Mucosa of rectum (tissue), 2 donors: Measurements from ENCODE around the gene SLC13A2.

Source experiments
- H3K27ac ChIP-seq, 2 donors: one replicate each; pipeline ENCODE4 v1.7.0; 2013; ENCODE audit warnings: inconsistent platforms in 2 of 2, low read depth in 2 of 2, low read length in 2 of 2
- H3K27me3 ChIP-seq, 2 donors: one replicate each; pipeline ENCODE4 v1.7.0; 2013; ENCODE audit warnings: low read length in 2 of 2; ENCODE audit not compliant: control insufficient read depth in 2 of 2, insufficient read depth in 2 of 2
- H3K36me3 ChIP-seq, 2 donors: one replicate each; pipeline ENCODE4 v1.7.0; 2013; ENCODE audit warnings: low read length in 2 of 2; ENCODE audit not compliant: control insufficient read depth in 2 of 2, insufficient read depth in 2 of 2
- H3K4me1 ChIP-seq, 2 donors: one replicate each; pipeline ENCODE4 v1.7.0; 2013; ENCODE audit warnings: low read length in 2 of 2, mild to moderate bottlenecking in 1 of 2; ENCODE audit not compliant: control insufficient read depth in 2 of 2, insufficient read depth in 2 of 2
- H3K4me3 ChIP-seq, 2 donors: one replicate each; pipeline ENCODE4 v1.7.0; 2013; ENCODE audit warnings: low read length in 2 of 2
- H3K9ac ChIP-seq, 2 donors: one replicate each; pipeline ENCODE4 v1.7.0; 2013; ENCODE audit warnings: low read length in 2 of 2, low read depth in 1 of 2, mild to moderate bottlenecking in 1 of 2
- H3K9me3 ChIP-seq, 2 donors: one replicate each; pipeline ENCODE4 v1.7.0; 2013; ENCODE audit warnings: low read length in 2 of 2; ENCODE audit not compliant: control insufficient read depth in 2 of 2
- donor health status: healthy.
- donor health status: Normal muscosa, but diverticular disease.

SLC13A2 gene

DNA sequence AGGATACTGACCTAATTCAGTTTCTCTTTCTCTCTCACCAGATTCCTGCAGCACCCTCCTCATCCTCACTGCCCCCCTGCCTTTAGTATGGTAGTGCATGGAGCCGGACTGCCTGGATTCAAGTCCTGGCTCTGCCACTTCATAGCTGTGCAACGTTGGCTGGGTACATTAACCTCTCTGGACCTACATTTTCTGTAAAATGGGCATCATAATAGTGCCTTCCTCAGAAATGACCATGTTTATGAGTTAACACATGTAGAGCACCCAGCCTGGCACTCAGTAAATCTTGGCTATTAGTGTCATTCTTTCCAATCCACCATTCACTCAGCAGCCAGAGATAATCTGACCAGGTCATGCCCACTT, 71.7 kb downstream of the SLC13A2 start:
- Histone ChIP-seq H3K4me3 (no peak overlapping the region), H3K36me3 (peaks cover 0 to 8% of the 10 kb centered on the region in 2 donors), H3K27me3 (no peaks in the 10 kb centered on the region), H3K4me1 (peaks cover 9 to 11% of the 10 kb centered on the region in 2 donors), H3K9ac (no peak overlapping the region), H3K27ac (no peak overlapping the region), H3K9me3 (no peaks in the 10 kb centered on the region)

GRCh38 chr17:28545787-28546415, 72.5 kb downstream of the SLC13A2 start:
- no peaks in the 10 kb centered on the region for H3K27me3 ChIP-seq
- H3K36me3 ChIP-seq, result peaks cover 0 to 8% of the 10 kb centered on the region in 2 donors
- no peak overlapping the region for H3K4me3 ChIP-seq
- H3K4me1 ChIP-seq, result peaks cover 9 to 14% of the 10 kb centered on the region in 2 donors
- H3K9me3 ChIP-seq, result no peaks in the 10 kb centered on the region
- no peak overlapping the region for H3K9ac ChIP-seq
- H3K27ac ChIP-seq, result no peak overlapping the region

GRCh38 chr17:28547096-28547622, 73.7 kb downstream of the SLC13A2 start:
- no peaks in the 10 kb centered on the region for H3K27me3 ChIP-seq
- peak overlapping the region in 1 of 2 donors; percentile 43 for H3K27ac ChIP-seq
- peaks cover 9 to 19% of the 10 kb centered on the region in 2 donors for H3K4me1 ChIP-seq
- H3K4me3 ChIP-seq, result no peak overlapping the region
- peaks cover 0 to 8% of the 10 kb centered on the region in 2 donors for H3K36me3 ChIP-seq
- H3K9ac ChIP-seq, result no peak overlapping the region
- no peaks in the 10 kb centered on the region for H3K9me3 ChIP-seq
